ENCODE results near the gene SAMD11. TPM values are rescaled to one million over a fixed set of nuclear protein-coding genes. Genes with fewer than 3 reads are reported as not detected.

Gene SAMD11
- total RNA-seq, 2 experiments from 2014 or later, result not detected

- ChIA-PET POLR2A (interaction anchor here (1.1 kb wide), 1 partner anchor 20 kb away, joined by 4 read pairs; the partner anchor contains the start of gene ISG15), CTCF (interaction anchor here (0.7 to 1.2 kb wide), 4 partner anchors 9 to 89 kb away, joined by 3 to 5 read pairs (median 4); no protein-coding TSS in a partner anchor)
- Mint-ChIP-seq H3K27me3 (peaks cover 43% of the 10 kb centered on the region), H3K9me3 (peaks cover 9% of the 10 kb centered on the region), H3K36me3 (ENCODE audit: low read depth) (peaks cover 7% of the 10 kb centered on the region), H3K4me1 (peaks cover 16% of the 10 kb centered on the region), H3K27ac (no peak overlapping the region), H3K4me3 (no peak overlapping the region)
- no peak for DNase-seq
Measured at GRCh38 chr1:993379-993995, 69.8 kb downstream of the SAMD11 start.

Other genes starting within 250 kb of the SAMD11 start
- not detected for gene OR4F16, start 237.3 kb upstream of the SAMD11 start, total RNA-seq
- 10 to 100 TPM; 58.2 to 58.4 TPM for gene NOC2L, start 35.3 kb downstream of the SAMD11 start, total RNA-seq
- 10 to 100 TPM; 28.6 to 31.7 TPM for gene KLHL17, start 36.7 kb downstream of the SAMD11 start, total RNA-seq
- 1 to 10 TPM; 7.6 to 8.2 TPM for gene PLEKHN1, start 42.6 kb downstream of the SAMD11 start, total RNA-seq
- gene PERM1, start 58.2 kb downstream of the SAMD11 start, total RNA-seq, result not detected
- gene HES4, start 76.2 kb downstream of the SAMD11 start, total RNA-seq, result under 1 TPM in 1 of 2 experiments, not detected in 1; 0.23 TPM
- 100 to 1,000 TPM; 593 to 623 TPM for gene ISG15, start 89.6 kb downstream of the SAMD11 start, total RNA-seq
- gene AGRN, start 96.2 kb downstream of the SAMD11 start, total RNA-seq, result 10 to 100 TPM; 18.3 to 22.8 TPM
- gene RNF223, start 150.4 kb downstream of the SAMD11 start, total RNA-seq, result not detected
- 10 to 100 TPM; 18.6 to 19.9 TPM for gene C1orf159, start 192.2 kb downstream of the SAMD11 start, total RNA-seq
- gene TTLL10, start 250.0 kb downstream of the SAMD11 start, total RNA-seq, result not detected

All from activated CD4-positive, alpha-beta memory T cell treated with anti-CD3 and anti-CD28 coated beads, Interleukin-2, amount 10 ng/mL, durations not matched to agents 7 days and 5 days (primary cell).